Measurements from ENCODE around the gene EMP3. TPM values are rescaled to one million over a fixed set of nuclear protein-coding genes. Genes with fewer than 3 reads are reported as not detected.

Gene EMP3
- total RNA-seq, 3 donors from 2014 or later (not counting 1 experiment from before 2014, with no cell fraction given): 284 to 342 (median 334) TPM

DNA sequence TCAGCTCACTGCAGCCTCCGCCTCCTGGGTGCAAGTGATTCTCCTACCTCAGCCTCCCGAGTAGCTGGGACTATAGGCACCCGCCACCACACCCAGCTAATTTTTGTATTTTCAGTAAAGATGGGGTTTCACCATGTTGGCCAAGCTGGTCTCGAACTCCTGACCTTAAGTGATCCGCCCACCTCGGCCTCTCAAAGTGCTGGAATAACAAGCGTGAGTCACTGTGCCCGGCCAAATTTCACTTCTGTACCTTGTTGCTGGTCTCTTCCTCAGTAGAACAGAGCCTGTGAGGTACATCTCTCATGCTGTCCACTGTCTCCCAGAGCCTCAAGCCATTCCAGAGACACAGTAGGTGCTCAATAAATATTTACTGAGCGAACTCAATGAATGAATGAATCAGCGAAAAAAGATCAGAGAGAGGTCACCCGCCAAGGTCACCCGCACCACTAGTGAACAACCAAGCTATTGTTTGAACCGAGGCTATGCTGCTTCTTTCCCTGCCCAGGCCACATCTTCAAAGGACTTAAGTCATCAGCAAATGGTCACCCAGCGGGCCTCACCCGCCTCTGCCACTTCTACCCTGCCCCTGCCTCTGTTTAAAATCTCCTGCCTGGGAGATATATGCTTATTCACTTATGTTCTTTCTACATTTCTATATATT, 29.1 kb downstream of the EMP3 start:
- Histone ChIP-seq H3K9me3 (ENCODE audit: control insufficient read depth, insufficient read depth, low read length) (no peaks in the 10 kb centered on the region), H3K27me3 (ENCODE audit: control insufficient read depth, insufficient read depth, low read length) (no peaks in the 10 kb centered on the region), H3K36me3 (ENCODE audit: control insufficient read depth, insufficient read depth, low read length) (no peaks in the 10 kb centered on the region), H3K4me3 (ENCODE audit: low read length) (no peak overlapping the region), H3K27ac (ENCODE audit: low read length) (no peak overlapping the region), H3K4me1 (ENCODE audit: control insufficient read depth, insufficient read depth, low read length) (peaks cover 3% of the 10 kb centered on the region)
- H3K27me3 Mint-ChIP-seq (ENCODE audit: low read depth in 2 of 2): no peaks in the 10 kb centered on the region
- no peak for DNase-seq
- H3K9me3 Mint-ChIP-seq: no peaks in the 10 kb centered on the region
- ATAC-seq: no peak
- H3K36me3 Mint-ChIP-seq: no peaks in the 10 kb centered on the region
- WGBS (ENCODE audit: insufficient coverage): 93% methylated on average over 15 of the region's 15 CpGs
- H3K27ac Mint-ChIP-seq: no peak overlapping the region
- no peak overlapping the region for H3K4me3 Mint-ChIP-seq
- intact Hi-C loops (cut with micrococcal nuclease): no loop called here
- TF ChIP-seq, protein P1, sequence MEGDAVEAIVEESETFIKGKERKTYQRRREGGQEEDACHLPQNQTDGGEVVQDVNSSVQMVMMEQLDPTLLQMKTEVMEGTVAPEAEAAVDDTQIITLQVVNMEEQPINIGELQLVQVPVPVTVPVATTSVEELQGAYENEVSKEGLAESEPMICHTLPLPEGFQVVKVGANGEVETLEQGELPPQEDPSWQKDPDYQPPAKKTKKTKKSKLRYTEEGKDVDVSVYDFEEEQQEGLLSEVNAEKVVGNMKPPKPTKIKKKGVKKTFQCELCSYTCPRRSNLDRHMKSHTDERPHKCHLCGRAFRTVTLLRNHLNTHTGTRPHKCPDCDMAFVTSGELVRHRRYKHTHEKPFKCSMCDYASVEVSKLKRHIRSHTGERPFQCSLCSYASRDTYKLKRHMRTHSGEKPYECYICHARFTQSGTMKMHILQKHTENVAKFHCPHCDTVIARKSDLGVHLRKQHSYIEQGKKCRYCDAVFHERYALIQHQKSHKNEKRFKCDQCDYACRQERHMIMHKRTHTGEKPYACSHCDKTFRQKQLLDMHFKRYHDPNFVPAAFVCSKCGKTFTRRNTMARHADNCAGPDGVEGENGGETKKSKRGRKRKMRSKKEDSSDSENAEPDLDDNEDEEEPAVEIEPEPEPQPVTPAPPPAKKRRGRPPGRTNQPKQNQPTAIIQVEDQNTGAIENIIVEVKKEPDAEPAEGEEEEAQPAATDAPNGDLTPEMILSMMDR (IDR thresholded peaks at IDR 0.05): no peak
- H3K4me1 Mint-ChIP-seq: peaks cover 0 to 9% of the 10 kb centered on the region in 2 donors

DNA sequence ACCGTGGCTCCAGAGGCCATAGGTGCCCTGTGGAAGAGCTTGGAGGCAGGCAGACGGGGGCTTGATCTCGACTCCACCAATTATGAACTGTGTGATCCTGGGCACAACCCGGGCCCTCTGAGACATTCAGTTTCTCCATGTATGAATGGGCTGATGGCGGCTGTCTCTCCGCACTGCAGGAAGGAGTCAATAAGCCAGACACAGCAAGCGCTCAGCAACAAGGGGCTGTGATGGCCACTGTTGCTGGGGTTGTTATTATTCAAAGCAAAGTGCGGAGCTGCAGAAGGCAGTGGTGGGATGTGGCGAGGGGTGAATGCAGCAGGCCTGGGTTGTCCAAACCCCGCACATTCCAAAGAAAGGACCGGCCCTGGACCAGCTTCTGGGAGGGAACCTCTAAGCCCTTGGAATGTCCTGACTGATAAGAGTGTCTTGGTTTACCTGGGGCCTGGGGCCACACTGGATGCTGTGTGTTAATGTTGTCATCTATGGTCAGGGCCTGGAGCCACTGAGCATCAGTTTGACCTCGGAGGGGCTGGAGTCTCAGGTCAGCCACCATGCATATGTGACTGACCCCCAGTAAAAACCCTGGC, 30.1 kb downstream of the EMP3 start:
- ATAC-seq (no peak), DNase-seq (no peak)
- Histone ChIP-seq H3K27me3 (ENCODE audit: control insufficient read depth, insufficient read depth, low read length) (no peaks in the 10 kb centered on the region), H3K4me1 (ENCODE audit: control insufficient read depth, insufficient read depth, low read length) (peaks cover 3% of the 10 kb centered on the region), H3K9me3 (ENCODE audit: control insufficient read depth, insufficient read depth, low read length) (no peaks in the 10 kb centered on the region), H3K4me3 (ENCODE audit: low read length) (no peak overlapping the region), H3K27ac (ENCODE audit: low read length) (no peak overlapping the region), H3K36me3 (ENCODE audit: control insufficient read depth, insufficient read depth, low read length) (no peaks in the 10 kb centered on the region)
- Mint-ChIP-seq H3K27me3 (ENCODE audit: low read depth in 2 of 2) (no peaks in the 10 kb centered on the region), H3K9me3 (no peaks in the 10 kb centered on the region), H3K36me3 (no peaks in the 10 kb centered on the region), H3K4me1 (peaks cover 0 to 9% of the 10 kb centered on the region in 2 donors), H3K27ac (no peak overlapping the region), H3K4me3 (no peak overlapping the region)
- WGBS (ENCODE audit: insufficient coverage): 97% methylated on average over 12 of the region's 12 CpGs
- TF ChIP-seq, protein P1 (IDR thresholded peaks at IDR 0.05): no peak
- intact Hi-C loops (cut with micrococcal nuclease): no loop called here

DNA sequence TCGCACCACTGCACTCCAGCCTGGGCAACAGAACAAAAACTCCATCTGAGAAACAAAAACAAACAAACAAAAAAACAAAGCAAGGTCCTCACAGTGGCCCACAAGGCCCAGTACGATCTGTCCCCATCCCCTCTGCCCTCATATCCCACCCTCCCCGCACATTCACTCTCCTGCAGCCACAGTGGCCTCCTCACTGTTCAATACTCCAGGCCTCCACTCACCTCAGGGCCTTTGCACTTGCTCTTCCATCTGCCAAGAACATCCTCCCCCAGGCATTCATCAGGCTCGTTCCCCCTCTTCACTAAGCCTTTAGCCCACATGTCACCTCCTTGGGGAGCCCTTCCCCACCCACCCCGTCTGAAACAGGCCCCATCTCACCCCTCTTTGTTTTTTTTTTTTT, 33.8 kb downstream of the EMP3 start:
- peaks cover 10% of the 10 kb centered on the region for H3K4me1 ChIP-seq (ENCODE audit: control insufficient read depth, insufficient read depth, low read length)
- H3K36me3 Mint-ChIP-seq: no peaks in the 10 kb centered on the region
- H3K27ac Mint-ChIP-seq: no peak overlapping the region
- no peaks in the 10 kb centered on the region for H3K36me3 ChIP-seq (ENCODE audit: control insufficient read depth, insufficient read depth, low read length)
- H3K4me3 ChIP-seq (ENCODE audit: low read length): no peak overlapping the region
- H3K4me3 Mint-ChIP-seq: no peak overlapping the region
- TF ChIP-seq, protein P1 (IDR thresholded peaks at IDR 0.05): no peak
- no peaks in the 10 kb centered on the region for H3K27me3 ChIP-seq (ENCODE audit: control insufficient read depth, insufficient read depth, low read length)
- intact Hi-C loops (cut with micrococcal nuclease): no loop called here
- H3K4me1 Mint-ChIP-seq: peaks cover 14% of the 10 kb centered on the region in 2 donors
- WGBS (ENCODE audit: insufficient coverage): over 99% methylated on average over 5 of the region's 5 CpGs
- DNase-seq (no peak), ATAC-seq (no peak)
- no peaks in the 10 kb centered on the region for H3K9me3 ChIP-seq (ENCODE audit: control insufficient read depth, insufficient read depth, low read length)
- no peaks in the 10 kb centered on the region for H3K27me3 Mint-ChIP-seq (ENCODE audit: low read depth in 2 of 2)
- H3K9me3 Mint-ChIP-seq: no peaks in the 10 kb centered on the region
- no peak overlapping the region for H3K27ac ChIP-seq (ENCODE audit: low read length)
